H1 (cell line): ENCODE results near the gene TIMM10B. TPM values are rescaled to one million over a fixed set of nuclear protein-coding genes. Genes with fewer than 3 reads are reported as not detected.

ENCODE experiments used
- KDM4A ChIP-seq: IDR thresholded peaks from one replicate; pipeline ENCODE4 v1.7.1; 2012; ENCODE audit warnings: low read depth, mild to moderate bottlenecking, moderate library complexity, low read length, inconsistent platforms; ENCODE audit not compliant: severe bottlenecking
- polyA plus RNA-seq, 7 experiments: library from polyadenylated mRNA; depleted of rRNA in 3 of 7; stranded (reverse) in 5 of 7; unstranded in 2 of 7; fragments of >200 nt in 5 of 7; fragments of 200-250 nt in 2 of 7; gene quantifications; 1 replicate in 5 of 7; 2 replicates in 1 of 7; 4 replicates in 1 of 7; pipeline versions ENCODE4 v1.2.1 to v1.2.3, GENCODE V29; 2011 to 2013; ENCODE audit warnings: missing spikeins in 2 of 7, mixed read lengths in 2 of 7
- total RNA-seq: library from RNA; stranded (reverse); fragmentation: NEBNext Ultra II Directional; extraction: Animal tissue kit (Norgen Biotek cat#: 25700); gene quantifications from 2 replicates; pipeline ENCODE4 v1.2.1, GENCODE V29; 2021

TIMM10B gene
- total and polyA plus RNA-seq, 2 of the 8 experiments (the other 6 are each of a cell fraction or from before 2014, with no cell fraction given) = 38.2 to 47.8 TPM

GRCh38 chr11:6457581-6458320, 23.6 kb upstream of the TIMM10B start (continued):
- no peak for TF ChIP-seq KDM4A
